Mucosa of gallbladder (tissue), 1 donor: Measurements from ENCODE around the gene RASD1. TPM values are rescaled to one million over a fixed set of nuclear protein-coding genes. Genes with fewer than 3 reads are reported as not detected.

Experiments used
- total RNA-seq: library from RNA; stranded (reverse); gene quantifications from one replicate; pipeline ENCODE4 v1.2.1, GENCODE V29; 2021
- donor health status: DM: no; HTN: no; CAD: no.

Gene RASD1
- total RNA-seq, 1 donor from 2014 or later, result 4.6 TPM

Other genes starting within 250 kb of the RASD1 start
- gene COPS3, start 215.1 kb downstream of the RASD1 start, total RNA-seq, result 43.8 TPM
- gene NT5M, start 193.0 kb downstream of the RASD1 start, total RNA-seq, result 3.2 TPM
- 13.9 TPM for gene MED9, start 19.4 kb downstream of the RASD1 start, total RNA-seq
- 18.5 TPM for gene PEMT, start 95.3 kb upstream of the RASD1 start, total RNA-seq
- 60.3 TPM for gene RAI1, start 185.1 kb upstream of the RASD1 start, total RNA-seq